ENCODE results near the gene FPR2. TPM values are rescaled to one million over a fixed set of nuclear protein-coding genes. Genes with fewer than 3 reads are reported as not detected.

Gene FPR2
- total and polyA plus RNA-seq, 9 of the 15 experiments (the other 6 are each of a cell fraction or from before 2014, with no cell fraction given), result 0.03 to 0.15 (median 0.07) TPM; not detected in 6

DNA sequence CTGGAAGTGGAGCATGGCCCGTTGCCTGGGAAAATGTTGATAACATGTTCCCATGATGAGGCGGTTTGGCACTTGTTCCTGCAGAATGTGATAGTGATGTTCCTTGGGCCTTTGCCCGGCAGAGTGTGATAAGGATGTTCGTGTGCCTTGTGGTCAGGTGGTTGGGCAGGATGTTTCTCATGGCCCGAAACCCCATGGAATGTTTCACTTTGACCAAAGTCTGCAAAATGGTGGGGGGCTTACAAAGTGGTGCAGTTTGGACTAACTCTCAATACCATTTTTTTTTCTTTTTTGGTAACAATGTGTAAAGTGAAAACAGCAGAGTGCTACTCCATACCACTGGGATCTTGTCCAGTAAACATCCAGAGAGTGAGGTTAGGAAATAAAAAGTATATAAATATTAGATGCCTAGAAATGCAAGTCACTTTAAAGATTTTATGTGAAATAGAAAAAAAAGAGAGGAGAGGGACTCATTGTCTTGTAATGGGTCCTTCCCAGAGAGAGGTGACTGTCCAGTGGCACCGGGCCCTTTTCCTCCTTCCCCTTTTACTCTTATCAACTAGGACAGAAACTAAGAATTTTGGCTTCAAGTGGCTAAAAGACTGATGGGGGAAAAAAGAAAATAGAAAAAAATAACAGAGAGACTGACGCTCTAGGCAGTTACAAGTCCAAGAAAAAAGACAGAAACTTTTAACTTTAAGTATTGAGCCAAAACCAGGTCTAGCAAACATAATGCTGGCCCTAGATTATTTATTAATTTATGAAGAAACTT is 39.7 kb downstream of the FPR2 start (continued):
- TF ChIP-seq ZNF408 (CRISPR knock-in tag; IDR thresholded peaks at IDR 0.05; ENCODE audit: low read depth), result no peak
- 0 out of 2 replicates have a peak, but pooled peaks have one; percentile 13 for TF ChIP-seq FOSL1 (tag; conservative IDR thresholded peaks at IDR 0.05)
- TF ChIP-seq, protein P1, sequence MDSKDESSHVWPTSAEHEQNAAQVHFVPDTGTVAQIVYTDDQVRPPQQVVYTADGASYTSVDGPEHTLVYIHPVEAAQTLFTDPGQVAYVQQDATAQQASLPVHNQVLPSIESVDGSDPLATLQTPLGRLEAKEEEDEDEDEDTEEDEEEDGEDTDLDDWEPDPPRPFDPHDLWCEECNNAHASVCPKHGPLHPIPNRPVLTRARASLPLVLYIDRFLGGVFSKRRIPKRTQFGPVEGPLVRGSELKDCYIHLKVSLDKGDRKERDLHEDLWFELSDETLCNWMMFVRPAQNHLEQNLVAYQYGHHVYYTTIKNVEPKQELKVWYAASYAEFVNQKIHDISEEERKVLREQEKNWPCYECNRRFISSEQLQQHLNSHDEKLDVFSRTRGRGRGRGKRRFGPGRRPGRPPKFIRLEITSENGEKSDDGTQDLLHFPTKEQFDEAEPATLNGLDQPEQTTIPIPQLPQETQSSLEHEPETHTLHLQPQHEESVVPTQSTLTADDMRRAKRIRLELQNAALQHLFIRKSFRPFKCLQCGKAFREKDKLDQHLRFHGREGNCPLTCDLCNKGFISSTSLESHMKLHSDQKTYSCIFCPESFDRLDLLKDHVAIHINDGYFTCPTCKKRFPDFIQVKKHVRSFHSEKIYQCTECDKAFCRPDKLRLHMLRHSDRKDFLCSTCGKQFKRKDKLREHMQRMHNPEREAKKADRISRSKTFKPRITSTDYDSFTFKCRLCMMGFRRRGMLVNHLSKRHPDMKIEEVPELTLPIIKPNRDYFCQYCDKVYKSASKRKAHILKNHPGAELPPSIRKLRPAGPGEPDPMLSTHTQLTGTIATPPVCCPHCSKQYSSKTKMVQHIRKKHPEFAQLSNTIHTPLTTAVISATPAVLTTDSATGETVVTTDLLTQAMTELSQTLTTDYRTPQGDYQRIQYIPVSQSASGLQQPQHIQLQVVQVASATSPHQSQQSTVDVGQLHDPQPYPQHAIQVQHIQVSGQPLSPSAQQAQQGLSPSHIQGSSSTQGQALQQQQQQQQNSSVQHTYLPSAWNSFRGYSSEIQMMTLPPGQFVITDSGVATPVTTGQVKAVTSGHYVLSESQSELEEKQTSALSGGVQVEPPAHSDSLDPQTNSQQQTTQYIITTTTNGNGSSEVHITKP (IDR thresholded peaks at IDR 0.05; ENCODE audit: partially characterized antibody), result peak; percentile 79
- TF ChIP-seq, protein P2, sequence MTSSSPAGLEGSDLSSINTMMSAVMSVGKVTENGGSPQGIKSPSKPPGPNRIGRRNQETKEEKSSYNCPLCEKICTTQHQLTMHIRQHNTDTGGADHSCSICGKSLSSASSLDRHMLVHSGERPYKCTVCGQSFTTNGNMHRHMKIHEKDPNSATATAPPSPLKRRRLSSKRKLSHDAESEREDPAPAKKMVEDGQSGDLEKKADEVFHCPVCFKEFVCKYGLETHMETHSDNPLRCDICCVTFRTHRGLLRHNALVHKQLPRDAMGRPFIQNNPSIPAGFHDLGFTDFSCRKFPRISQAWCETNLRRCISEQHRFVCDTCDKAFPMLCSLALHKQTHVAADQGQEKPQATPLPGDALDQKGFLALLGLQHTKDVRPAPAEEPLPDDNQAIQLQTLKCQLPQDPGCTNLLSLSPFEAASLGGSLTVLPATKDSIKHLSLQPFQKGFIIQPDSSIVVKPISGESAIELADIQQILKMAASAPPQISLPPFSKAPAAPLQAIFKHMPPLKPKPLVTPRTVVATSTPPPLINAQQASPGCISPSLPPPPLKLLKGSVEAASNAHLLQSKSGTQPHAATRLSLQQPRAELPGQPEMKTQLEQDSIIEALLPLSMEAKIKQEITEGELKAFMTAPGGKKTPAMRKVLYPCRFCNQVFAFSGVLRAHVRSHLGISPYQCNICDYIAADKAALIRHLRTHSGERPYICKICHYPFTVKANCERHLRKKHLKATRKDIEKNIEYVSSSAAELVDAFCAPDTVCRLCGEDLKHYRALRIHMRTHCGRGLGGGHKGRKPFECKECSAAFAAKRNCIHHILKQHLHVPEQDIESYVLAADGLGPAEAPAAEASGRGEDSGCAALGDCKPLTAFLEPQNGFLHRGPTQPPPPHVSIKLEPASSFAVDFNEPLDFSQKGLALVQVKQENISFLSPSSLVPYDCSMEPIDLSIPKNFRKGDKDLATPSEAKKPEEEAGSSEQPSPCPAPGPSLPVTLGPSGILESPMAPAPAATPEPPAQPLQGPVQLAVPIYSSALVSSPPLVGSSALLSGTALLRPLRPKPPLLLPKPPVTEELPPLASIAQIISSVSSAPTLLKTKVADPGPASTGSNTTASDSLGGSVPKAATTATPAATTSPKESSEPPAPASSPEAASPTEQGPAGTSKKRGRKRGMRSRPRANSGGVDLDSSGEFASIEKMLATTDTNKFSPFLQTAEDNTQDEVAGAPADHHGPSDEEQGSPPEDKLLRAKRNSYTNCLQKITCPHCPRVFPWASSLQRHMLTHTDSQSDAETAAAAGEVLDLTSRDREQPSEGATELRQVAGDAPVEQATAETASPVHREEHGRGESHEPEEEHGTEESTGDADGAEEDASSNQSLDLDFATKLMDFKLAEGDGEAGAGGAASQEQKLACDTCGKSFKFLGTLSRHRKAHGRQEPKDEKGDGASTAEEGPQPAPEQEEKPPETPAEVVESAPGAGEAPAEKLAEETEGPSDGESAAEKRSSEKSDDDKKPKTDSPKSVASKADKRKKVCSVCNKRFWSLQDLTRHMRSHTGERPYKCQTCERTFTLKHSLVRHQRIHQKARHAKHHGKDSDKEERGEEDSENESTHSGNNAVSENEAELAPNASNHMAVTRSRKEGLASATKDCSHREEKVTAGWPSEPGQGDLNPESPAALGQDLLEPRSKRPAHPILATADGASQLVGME (CRISPR knock-in tag; IDR thresholded peaks at IDR 0.05), result 0 out of 2 replicates have a peak, but pooled peaks have one; percentile 34
- TF ChIP-seq XRCC3 (IDR thresholded peaks at IDR 0.05), result no peak
- TF ChIP-seq, protein P3, sequence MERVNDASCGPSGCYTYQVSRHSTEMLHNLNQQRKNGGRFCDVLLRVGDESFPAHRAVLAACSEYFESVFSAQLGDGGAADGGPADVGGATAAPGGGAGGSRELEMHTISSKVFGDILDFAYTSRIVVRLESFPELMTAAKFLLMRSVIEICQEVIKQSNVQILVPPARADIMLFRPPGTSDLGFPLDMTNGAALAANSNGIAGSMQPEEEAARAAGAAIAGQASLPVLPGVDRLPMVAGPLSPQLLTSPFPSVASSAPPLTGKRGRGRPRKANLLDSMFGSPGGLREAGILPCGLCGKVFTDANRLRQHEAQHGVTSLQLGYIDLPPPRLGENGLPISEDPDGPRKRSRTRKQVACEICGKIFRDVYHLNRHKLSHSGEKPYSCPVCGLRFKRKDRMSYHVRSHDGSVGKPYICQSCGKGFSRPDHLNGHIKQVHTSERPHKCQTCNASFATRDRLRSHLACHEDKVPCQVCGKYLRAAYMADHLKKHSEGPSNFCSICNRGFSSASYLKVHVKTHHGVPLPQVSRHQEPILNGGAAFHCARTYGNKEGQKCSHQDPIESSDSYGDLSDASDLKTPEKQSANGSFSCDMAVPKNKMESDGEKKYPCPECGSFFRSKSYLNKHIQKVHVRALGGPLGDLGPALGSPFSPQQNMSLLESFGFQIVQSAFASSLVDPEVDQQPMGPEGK (CRISPR knock-in tag; IDR thresholded peaks at IDR 0.05; ENCODE audit: borderline replicate concordance), result no peak
- TF ChIP-seq SMAD4 (CRISPR knock-in tag; conservative IDR thresholded peaks at IDR 0.05), result peak; percentile 92
- TF ChIP-seq, protein P4, sequence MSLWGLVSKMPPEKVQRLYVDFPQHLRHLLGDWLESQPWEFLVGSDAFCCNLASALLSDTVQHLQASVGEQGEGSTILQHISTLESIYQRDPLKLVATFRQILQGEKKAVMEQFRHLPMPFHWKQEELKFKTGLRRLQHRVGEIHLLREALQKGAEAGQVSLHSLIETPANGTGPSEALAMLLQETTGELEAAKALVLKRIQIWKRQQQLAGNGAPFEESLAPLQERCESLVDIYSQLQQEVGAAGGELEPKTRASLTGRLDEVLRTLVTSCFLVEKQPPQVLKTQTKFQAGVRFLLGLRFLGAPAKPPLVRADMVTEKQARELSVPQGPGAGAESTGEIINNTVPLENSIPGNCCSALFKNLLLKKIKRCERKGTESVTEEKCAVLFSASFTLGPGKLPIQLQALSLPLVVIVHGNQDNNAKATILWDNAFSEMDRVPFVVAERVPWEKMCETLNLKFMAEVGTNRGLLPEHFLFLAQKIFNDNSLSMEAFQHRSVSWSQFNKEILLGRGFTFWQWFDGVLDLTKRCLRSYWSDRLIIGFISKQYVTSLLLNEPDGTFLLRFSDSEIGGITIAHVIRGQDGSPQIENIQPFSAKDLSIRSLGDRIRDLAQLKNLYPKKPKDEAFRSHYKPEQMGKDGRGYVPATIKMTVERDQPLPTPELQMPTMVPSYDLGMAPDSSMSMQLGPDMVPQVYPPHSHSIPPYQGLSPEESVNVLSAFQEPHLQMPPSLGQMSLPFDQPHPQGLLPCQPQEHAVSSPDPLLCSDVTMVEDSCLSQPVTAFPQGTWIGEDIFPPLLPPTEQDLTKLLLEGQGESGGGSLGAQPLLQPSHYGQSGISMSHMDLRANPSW (CRISPR knock-in tag; IDR thresholded peaks at IDR 0.05), result no peak
- TF ChIP-seq ZEB2 (IDR thresholded peaks at IDR 0.05), result 0 out of 2 replicates have a peak, but pooled peaks have one; percentile 56
- no peak for TF ChIP-seq ZNF586 (CRISPR knock-in tag; conservative IDR thresholded peaks at IDR 0.05)
- TF ChIP-seq CSDE1 (IDR thresholded peaks at IDR 0.05), result no peak
- TF ChIP-seq, protein P5, sequence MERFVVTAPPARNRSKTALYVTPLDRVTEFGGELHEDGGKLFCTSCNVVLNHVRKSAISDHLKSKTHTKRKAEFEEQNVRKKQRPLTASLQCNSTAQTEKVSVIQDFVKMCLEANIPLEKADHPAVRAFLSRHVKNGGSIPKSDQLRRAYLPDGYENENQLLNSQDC (CRISPR knock-in tag; IDR thresholded peaks at IDR 0.05), result no peak

Data from K562 (cell line).